NOMO-1 treated with dmso at 0.1 percent for 144 hours (cell line): ENCODE data around the gene KCNK15.
A peak's percentile ranks its signal among the peaks of the same experiment; 100 is the strongest.

Source experiments
- DNase-seq: peaks from one replicate; lab custom pipeline; 2025; ENCODE audit not compliant: unreplicated experiment; lab: John Stamatoyannopoulos, UW

The KCNK15 gene

GRCh38 chr20:44715499-44716308 lies 30.0 kb upstream of the KCNK15 start:
- no peak for DNase-seq

GRCh38 chr20:44716309-44717106 lies 29.2 kb upstream of the KCNK15 start:
- DNase-seq: no peak

GRCh38 chr20:44717986-44718385 lies 27.7 kb upstream of the KCNK15 start:
- no peak for DNase-seq

- no peak for DNase-seq
Measured at GRCh38 chr20:44719841-44720240, 25.8 kb upstream of the KCNK15 start.

- no peak for DNase-seq
Measured at GRCh38 chr20:44720621-44720996, 25.1 kb upstream of the KCNK15 start.

- DNase-seq: no peak
Measured at GRCh38 chr20:44720997-44721784, 24.5 kb upstream of the KCNK15 start.

GRCh38 chr20:44721785-44722054 lies 23.9 kb upstream of the KCNK15 start:
- DNase-seq: no peak

GRCh38 chr20:44722990-44723389 lies 22.7 kb upstream of the KCNK15 start:
- no peak for DNase-seq

- no peak for DNase-seq
Measured at GRCh38 chr20:44723391-44723790, 22.3 kb upstream of the KCNK15 start.

GRCh38 chr20:44723798-44724362 lies 21.8 kb upstream of the KCNK15 start:
- no peak for DNase-seq

GRCh38 chr20:44724423-44725091 lies 21.1 kb upstream of the KCNK15 start:
- no peak for DNase-seq

- no peak for DNase-seq
Measured at GRCh38 chr20:44725837-44726236, 19.8 kb upstream of the KCNK15 start.

- no peak for DNase-seq
Measured at GRCh38 chr20:44727039-44727438, 18.6 kb upstream of the KCNK15 start.

GRCh38 chr20:44727651-44728050 lies 18.0 kb upstream of the KCNK15 start:
- DNase-seq: no peak

- DNase-seq: peak; percentile 68
Measured at GRCh38 chr20:44728801-44729443, 16.7 kb upstream of the KCNK15 start.

GRCh38 chr20:44730441-44730840 lies 15.2 kb upstream of the KCNK15 start:
- DNase-seq: no peak

GRCh38 chr20:44731657-44732056 lies 14.0 kb upstream of the KCNK15 start:
- DNase-seq: no peak

GRCh38 chr20:44732327-44732726 lies 13.3 kb upstream of the KCNK15 start:
- no peak for DNase-seq

GRCh38 chr20:44733341-44734069 lies 12.2 kb upstream of the KCNK15 start:
- DNase-seq: peak; percentile 8

- DNase-seq: no peak
Measured at GRCh38 chr20:44734938-44735337, 10.7 kb upstream of the KCNK15 start.
